ENCODE results near the gene SPATA46.

DNA sequence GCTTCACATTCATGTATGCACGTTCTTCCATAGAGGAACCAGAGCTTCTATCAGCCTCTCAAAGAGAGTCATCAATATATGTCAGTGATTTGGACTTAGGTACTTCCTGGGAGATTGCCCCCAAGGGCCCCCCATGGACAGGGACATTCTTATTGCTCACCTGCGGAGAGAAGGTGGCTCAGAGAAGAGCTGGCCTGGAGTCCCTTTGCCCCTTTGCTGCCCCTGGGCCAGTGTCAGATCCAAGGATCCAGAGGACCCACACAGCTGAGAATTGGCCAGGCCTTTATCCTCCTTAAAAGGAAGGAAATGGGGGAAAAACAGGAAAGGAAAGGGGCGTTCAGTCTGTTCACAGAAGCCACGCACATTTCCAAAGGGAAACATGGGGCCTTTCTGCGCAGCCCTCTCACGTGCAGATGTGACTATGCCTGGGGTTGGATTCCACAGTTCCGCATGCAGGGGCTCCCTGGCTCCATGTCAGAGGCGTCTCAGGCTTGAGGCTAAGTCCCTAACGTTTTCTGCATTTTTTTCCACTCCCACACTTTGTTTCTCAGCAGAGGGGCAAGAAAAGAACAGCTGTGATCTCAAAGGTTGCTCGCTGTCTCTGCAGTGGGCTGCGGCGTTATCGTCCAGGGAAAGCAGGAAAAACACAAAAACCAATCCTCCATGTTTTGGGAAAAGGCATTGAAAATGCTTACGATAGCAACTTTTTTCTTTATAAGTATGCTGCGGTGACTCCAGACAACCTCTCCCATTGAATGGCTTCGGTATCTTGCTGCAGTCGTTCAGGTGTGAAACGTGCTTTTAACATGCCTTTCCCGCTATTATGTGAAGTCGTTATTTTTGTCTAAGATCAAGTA lies 10.8 kb upstream of the SPATA46 start:
- TF ChIP-seq POLR2A (IDR thresholded peaks at IDR 0.05), result no peak
- TF ChIP-seq, protein P1, sequence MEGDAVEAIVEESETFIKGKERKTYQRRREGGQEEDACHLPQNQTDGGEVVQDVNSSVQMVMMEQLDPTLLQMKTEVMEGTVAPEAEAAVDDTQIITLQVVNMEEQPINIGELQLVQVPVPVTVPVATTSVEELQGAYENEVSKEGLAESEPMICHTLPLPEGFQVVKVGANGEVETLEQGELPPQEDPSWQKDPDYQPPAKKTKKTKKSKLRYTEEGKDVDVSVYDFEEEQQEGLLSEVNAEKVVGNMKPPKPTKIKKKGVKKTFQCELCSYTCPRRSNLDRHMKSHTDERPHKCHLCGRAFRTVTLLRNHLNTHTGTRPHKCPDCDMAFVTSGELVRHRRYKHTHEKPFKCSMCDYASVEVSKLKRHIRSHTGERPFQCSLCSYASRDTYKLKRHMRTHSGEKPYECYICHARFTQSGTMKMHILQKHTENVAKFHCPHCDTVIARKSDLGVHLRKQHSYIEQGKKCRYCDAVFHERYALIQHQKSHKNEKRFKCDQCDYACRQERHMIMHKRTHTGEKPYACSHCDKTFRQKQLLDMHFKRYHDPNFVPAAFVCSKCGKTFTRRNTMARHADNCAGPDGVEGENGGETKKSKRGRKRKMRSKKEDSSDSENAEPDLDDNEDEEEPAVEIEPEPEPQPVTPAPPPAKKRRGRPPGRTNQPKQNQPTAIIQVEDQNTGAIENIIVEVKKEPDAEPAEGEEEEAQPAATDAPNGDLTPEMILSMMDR (IDR thresholded peaks at IDR 0.05), result no peak
